Kidney tubule cell (primary cell): ENCODE measurements around the gene POTEF.
"Not testable (repeated sequence)": the region's sequence is repeated elsewhere in the genome, so short reads cannot be mapped to it uniquely, and the experiment has no call there.

Experiments used
- DNase-seq: peaks from one replicate; pipeline ENCODE4 v3.0.0-alpha.2; 2018; ENCODE audit warnings: low spot score

POTEF gene

DNA sequence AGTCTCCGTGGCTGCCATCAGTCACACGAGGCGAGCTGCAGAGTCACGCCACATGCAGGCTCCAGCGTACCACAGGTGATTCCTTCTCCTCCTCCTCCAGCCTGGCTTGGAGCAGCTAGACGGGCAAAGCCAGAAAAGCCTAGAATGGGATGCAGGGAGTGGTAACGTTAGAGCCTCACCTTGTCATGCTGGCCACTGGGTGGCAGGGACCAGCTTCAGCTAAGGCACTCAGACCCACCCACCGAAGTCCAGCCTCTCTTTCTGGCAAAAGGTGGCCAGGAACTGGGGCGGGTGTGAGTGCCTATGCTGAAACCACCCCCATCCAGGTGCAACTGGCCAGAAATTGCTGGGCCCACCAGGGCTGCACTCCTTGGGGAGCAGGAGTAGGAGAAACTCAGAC is 1.3 kb downstream of the POTEF start:
- not testable (repeated sequence) for DNase-seq

DNA sequence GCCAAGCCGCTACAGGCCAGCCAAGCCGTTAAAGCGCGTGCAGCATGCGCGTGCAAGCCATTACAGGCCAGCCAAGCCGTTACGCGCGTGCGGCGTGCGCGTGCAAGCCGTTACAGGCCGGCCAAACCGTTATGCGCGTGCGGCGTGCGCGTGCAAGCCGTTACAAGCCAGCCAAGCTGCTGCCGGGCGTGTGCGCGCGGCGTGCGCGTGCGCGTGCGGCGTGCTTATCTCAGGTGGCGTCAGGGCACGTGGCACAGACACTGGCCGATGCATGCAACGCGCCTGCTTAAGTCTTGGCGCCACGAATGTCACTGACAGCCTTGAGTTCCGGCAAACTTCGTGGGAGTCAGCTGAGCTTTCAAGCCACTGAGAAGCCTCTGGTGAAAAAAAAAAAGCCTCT is 8.1 kb downstream of the POTEF start:
- DNase-seq = not testable (repeated sequence)

DNA sequence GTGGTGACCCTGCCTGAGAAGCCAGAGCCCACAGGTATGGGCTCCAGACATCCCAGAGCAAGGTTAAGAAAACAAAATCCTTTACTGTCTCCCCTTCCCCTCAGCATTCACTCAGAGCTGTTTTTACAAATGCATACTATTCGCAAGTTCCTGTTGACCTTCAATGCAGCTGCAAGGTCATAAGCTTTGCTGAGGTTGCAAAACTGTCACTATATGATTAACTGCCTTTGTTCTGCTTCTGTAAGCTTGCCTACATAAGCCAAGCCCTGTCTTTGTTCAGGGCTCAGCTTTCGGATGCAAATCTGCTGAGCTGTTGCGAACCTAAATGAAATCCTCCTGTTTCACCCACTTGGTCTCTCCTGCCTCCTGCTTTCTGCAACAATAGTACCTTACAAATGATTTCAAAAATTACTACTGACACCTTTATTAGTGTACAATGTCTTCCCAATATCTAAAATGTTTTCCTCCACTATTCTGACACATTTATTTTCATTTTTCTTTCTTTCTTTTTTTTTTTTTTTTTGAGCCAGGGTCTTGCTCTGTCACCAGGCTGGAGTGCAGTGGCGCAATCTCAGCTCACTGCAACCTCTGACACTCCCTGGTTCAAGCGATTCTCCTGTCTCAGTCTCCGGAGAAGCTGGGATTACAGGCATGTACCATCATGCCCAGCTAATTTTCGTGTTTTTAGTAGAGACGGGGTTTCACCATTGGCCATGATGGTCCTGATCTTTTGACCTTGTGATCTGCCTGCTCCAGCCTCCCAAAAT is 26.2 kb downstream of the POTEF start:
- DNase-seq = not testable (repeated sequence)

DNA sequence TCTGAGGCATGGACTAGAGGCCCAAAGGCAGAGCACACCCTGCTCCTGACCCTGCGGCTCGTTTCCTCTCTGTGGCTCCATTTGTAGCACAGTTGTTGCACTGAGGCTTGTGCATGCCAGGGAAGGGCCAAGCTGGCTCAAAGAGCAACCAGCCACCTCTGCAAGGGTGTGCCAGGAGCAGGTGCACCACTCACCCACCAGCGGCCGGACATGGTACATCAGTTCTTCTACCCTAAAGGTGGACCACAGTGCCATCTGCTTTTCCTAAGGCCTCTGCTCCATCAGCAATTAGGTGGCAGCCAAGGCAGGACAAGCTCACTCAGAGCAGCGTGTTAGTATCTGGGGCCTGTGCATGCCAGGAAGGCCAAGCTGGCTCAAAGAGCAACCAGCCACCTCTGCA is 66.4 kb downstream of the POTEF start:
- not testable (repeated sequence) for DNase-seq

DNA sequence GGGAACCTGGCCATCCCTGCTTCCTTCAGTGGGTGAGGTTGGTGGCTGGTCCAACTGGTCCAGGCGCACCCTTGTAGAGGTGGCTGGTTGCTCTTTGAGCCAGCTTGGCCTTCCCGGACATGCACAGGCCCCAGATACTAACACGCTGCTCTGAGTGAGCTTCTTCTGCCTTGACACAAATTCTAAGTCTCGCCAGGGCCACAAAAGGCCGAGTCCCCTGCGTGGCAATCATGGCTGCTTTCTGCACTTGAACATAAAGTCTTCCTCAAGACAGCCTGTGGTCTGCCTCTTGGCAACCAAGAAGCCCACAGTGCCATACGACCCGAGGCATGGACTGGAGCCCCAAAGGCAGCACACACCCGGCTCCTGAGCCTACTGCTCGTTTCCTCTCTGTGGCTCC is 69.0 kb downstream of the POTEF start:
- DNase-seq = not testable (repeated sequence)

GRCh38 chr2:130056336-130056735 is 72.7 kb downstream of the POTEF start:
- not testable (repeated sequence) for DNase-seq

- DNase-seq = not testable (repeated sequence)
Measured at GRCh38 chr2:130053217-130053911, 75.7 kb downstream of the POTEF start.

- not testable (repeated sequence) for DNase-seq
Measured at GRCh38 chr2:130052376-130052775, 76.6 kb downstream of the POTEF start.

- DNase-seq = not testable (repeated sequence)
Measured at GRCh38 chr2:130048422-130048821, 80.6 kb downstream of the POTEF start.

DNA sequence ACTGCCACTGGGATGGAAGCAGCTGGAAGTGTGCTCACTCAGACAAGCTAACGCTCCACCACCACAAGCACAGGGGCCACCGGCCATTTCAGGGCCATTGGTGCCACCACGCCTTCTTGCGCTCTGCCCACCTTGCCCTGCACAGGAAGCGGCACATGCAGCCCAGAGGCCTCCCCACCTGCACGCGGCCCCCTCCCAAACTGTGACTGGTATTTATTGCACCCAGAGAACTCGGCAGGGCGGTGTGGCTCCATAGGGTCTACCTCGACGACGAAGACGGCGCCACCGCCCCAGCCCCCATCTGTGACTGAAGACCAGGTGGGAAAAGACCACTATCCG is 90.8 kb downstream of the POTEF start:
- not testable (repeated sequence) for DNase-seq

GRCh38 chr2:130025931-130026330 is 103.1 kb downstream of the POTEF start:
- DNase-seq = not testable (repeated sequence)
